Ovary (tissue), 9 donors: ENCODE measurements around the gene NPM1. TPM values are rescaled to one million over a fixed set of nuclear protein-coding genes. Genes with fewer than 3 reads are reported as not detected.

Experiments
- DNase-seq, 5 donors: peaks; one replicate each; pipeline ENCODE4 v3.0.0-alpha.2; 2019 to 2020
- H3K27ac ChIP-seq, 2 donors: fragments of 200-600 bp; one replicate each; pipeline versions ENCODE4 v1.5.1 to v1.8.0; 2019 to 2022
- H3K27me3 ChIP-seq: fragments of 200-600 bp; one replicate; pipeline ENCODE4 v1.8.0; 2022
- H3K36me3 ChIP-seq: fragments of 200-600 bp; sonication (generic); one replicate; pipeline ENCODE4 v1.5.1; 2019
- H3K4me1 ChIP-seq: one replicate; pipeline ENCODE4 v1.8.1; 2013; ENCODE audit warnings: mild to moderate bottlenecking, moderate library complexity; ENCODE audit not compliant: insufficient read depth
- H3K4me3 ChIP-seq: fragments of 200-600 bp; sonication (generic); one replicate; pipeline ENCODE4 v1.5.1; 2017
- H3K9me3 ChIP-seq, 2 donors: fragments of 200-600 bp in 1 of 2; sonication (generic) in 1 of 2; one replicate each; pipeline versions ENCODE4 v1.5.1 to v1.8.1; 2013 to 2019; ENCODE audit warnings: mild to moderate bottlenecking in 1 of 2, moderate library complexity in 1 of 2
- CTCF ChIP-seq, 3 donors: fragments of 450-650 bp in 2 of 3; fragments of 200-600 bp in 1 of 3; IDR thresholded peaks; one replicate each; pipeline versions ENCODE4 v1.5.1 to v1.8.0; 2016 to 2022; ENCODE audit warnings: antibody characterized with exemption in 3 of 3, mild to moderate bottlenecking in 1 of 3
- EP300 ChIP-seq: sonication (generic); formaldehyde crosslinking; IDR thresholded peaks from one replicate; pipeline ENCODE4 v1.6.1; 2017; ENCODE audit warnings: antibody characterized with exemption
- POLR2A ChIP-seq: fragments of 450-650 bp; IDR thresholded peaks from one replicate; pipeline ENCODE4 v1.6.1; 2017; ENCODE audit warnings: antibody characterized with exemption, mild to moderate bottlenecking, moderate library complexity
- WGBS, 3 donors: extraction: QIAGEN DNeasy Blood & Tissue Kit in 1 of 3; methylation state at CpG; one replicate each; pipeline versions ENCODE4 v1.1.5 to v1.1.7; 2013 to 2017; 5-methylcytosine and 5-hydroxymethylcytosine counted together
- intact Hi-C, 4 donors: fragments of 100-400 bp; cut with DNase I; formaldehyde crosslinking; loops; one replicate each; pipeline versions ENCODE4 v1.11.0 to v1.15.1; 2022 to 2023
- polyA plus RNA-seq, 2 donors: library from polyadenylated mRNA; stranded (reverse); fragments of 200-250 nt in 1 of 2; fragments of 350-450 nt in 1 of 2; fragmentation: Illumina TruSeq in 1 of 2; extraction: RNeasy Lipid Tissue Mini Kit (QIAGEN cat#74804) in 1 of 2; gene quantifications; one replicate each; pipeline ENCODE4 v1.2.3, GENCODE V29; 2013 to 2014
- total RNA-seq, 7 donors: library from RNA; depleted of rRNA in 2 of 7; stranded (reverse); fragments of >200 nt in 2 of 7; fragmentation: NEBNext Ultra II Directional in 3 of 7; extraction: Animal tissue kit (Norgen Biotek cat#: 25700) in 3 of 7; gene quantifications; one replicate each; pipeline versions ENCODE4 v1.1.0 to v1.2.4, GENCODE V29; 2016 to 2023
- donor health status: DM: no; HTN: no; CAD: no; lungs with moderate emphysema.
- donor health status: DM: no; HTN: no; CAD: no.
- donor health status: Bipolar disorder and iron deficiency.
- donor health status: DM: yes; HTN: yes; CAD: no.
- donor health status: DM: no; HTN: no; CAD: no.
- donor health status: DM: yes; HTN: yes; CAD: no.

The NPM1 gene
- total and polyA plus RNA-seq, 9 donors: 1,123 to 3,932 (median 1,741) TPM

- WGBS, 3 donors: 86 to 88% (median 88%) methylated on average over 11 of the region's 11 CpGs
- no peak for TF ChIP-seq EP300
- no peak for TF ChIP-seq POLR2A
- no peak for TF ChIP-seq CTCF (IDR thresholded peaks at IDR 0.05)
- Histone ChIP-seq H3K27ac (no peak overlapping the region), H3K4me3 (no peak overlapping the region), H3K9me3 (no peaks in the 10 kb centered on the region), H3K4me1 (peaks cover 5% of the 10 kb centered on the region), H3K36me3 (no peaks in the 10 kb centered on the region), H3K27me3 (peaks cover 2% of the 10 kb centered on the region)
- intact Hi-C loops: loop anchor here in 2 of 4 donors (10.0 kb wide), 2 partner anchors 198 to 768 kb away; partner anchors contain the start of gene STK10 (in 1 of the 2)
- DNase-seq: no peak
These were observed 28.8 kb downstream of the NPM1 start for GRCh38 chr5:171416160-171417049.

- H3K27ac ChIP-seq: no peak overlapping the region
- peak; percentile 72 to 88 (median 76) for DNase-seq
- peaks cover 2% of the 10 kb centered on the region for H3K27me3 ChIP-seq
- H3K9me3 ChIP-seq: no peaks in the 10 kb centered on the region
- H3K4me3 ChIP-seq: peak overlapping the region; percentile 25
- WGBS, 3 donors: 9 to 14% (median 10%) methylated on average over 18 to 26 of the region's 26 CpGs
- intact Hi-C loops: loop anchor here in 2 of 4 donors (10.0 kb wide), 2 partner anchors 196 to 766 kb away; partner anchors contain the start of gene STK10 (in 1 of the 2)
- TF ChIP-seq CTCF (IDR thresholded peaks at IDR 0.05): peak; percentile 68 to 95 (median 91)
- TF ChIP-seq EP300: no peak
- peaks cover 6% of the 10 kb centered on the region for H3K4me1 ChIP-seq
- H3K36me3 ChIP-seq: no peaks in the 10 kb centered on the region
These were observed 30.8 kb downstream of the NPM1 start for GRCh38 chr5:171418316-171418981.

DNA sequence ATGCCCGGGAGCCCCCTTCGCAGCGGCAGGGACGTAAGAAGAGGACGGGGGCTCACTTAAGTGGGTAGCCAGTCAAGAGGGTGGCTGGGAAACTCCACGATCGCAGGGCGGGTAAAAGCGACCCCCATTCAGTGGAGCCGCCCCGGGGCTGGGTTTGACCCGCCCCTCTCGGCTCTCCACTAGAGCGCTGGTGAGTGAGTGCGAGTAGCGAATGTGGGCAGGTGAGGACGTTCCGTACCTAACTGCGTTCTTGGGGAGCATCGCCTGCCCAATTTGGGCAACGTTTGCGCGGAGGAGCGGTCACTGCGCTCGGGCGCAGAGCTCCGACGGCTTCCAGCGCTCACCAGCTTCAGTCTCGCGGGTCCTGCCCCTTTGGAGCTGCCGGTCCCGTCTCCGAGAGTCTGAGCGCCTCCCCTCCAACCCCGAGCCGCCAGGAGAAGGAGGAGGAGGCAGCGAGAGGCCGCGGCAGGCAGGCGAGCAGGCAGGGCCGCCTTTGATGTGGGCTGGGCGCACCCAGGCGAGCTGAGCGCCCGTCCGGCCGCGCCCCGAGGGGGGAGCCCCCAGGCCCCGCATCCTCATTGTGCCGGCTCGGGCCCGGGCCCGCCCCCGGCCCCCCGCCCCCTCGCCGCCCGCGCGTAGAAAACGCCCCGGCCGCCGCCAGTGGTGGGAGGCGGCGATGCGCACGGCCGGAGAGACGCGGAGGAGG, 31.5 kb downstream of the NPM1 start, which contains the start of gene FGF18:
Gene FGF18, plus strand, starts transcription at position 666 of the 706 bp plus-strand sequence. CDS start 553 bp downstream, outside the sequence.
- H3K4me1 ChIP-seq: peaks cover 6% of the 10 kb centered on the region
- no peak within 1 kb of the TSS for H3K27ac ChIP-seq
- no peaks in the 10 kb centered on the region for H3K9me3 ChIP-seq
- peak in 1 of 3 donors; percentile 9 for TF ChIP-seq CTCF (IDR thresholded peaks at IDR 0.05)
- no peak for TF ChIP-seq POLR2A
- peak in 4 of 5 donors; percentile 26 to 60 (median 42) for DNase-seq
- intact Hi-C loops: loop anchor here in 2 of 4 donors (10.0 kb wide), 2 partner anchors 196 to 766 kb away; partner anchors contain the start of gene STK10 (in 1 of the 2)
- peak within 1 kb of the TSS; percentile 25 for H3K4me3 ChIP-seq
- peaks cover 2% of the 10 kb centered on the region for H3K27me3 ChIP-seq
- 0 to 2% (median 1%) methylated on average over 18 to 74 of the region's 74 CpGs for WGBS, 3 donors
- H3K36me3 ChIP-seq: no peaks in the 10 kb centered on the region
